Ascending aorta (tissue), 2 donors: ENCODE measurements around the gene ANKRD27. TPM values are rescaled to one million over a fixed set of nuclear protein-coding genes. Genes with fewer than 3 reads are reported as not detected.
A peak's percentile ranks its signal among the peaks of the same experiment; 100 is the strongest.

Source experiments
- DNase-seq, 2 donors: peaks; one replicate each; pipeline ENCODE4 v3.0.0-alpha.2; 2019; ENCODE audit warnings: low spot score in 2 of 2
- H3K27ac ChIP-seq, 2 donors: fragments of 200-600 bp; sonication (generic); one replicate each; pipeline ENCODE4 v1.5.1; 2016 to 2017; ENCODE audit warnings: mild to moderate bottlenecking in 1 of 2
- H3K27me3 ChIP-seq: fragments of 200-600 bp; sonication (generic); one replicate; pipeline ENCODE4 v1.5.1; 2017
- H3K36me3 ChIP-seq, 2 donors: fragments of 200-600 bp; sonication (generic); one replicate each; pipeline ENCODE4 v1.5.1; 2016
- H3K4me1 ChIP-seq, 2 donors: fragments of 200-600 bp; sonication (generic); one replicate each; pipeline ENCODE4 v1.5.1; 2016 to 2017; ENCODE audit warnings: mild to moderate bottlenecking in 1 of 2
- H3K4me3 ChIP-seq, 2 donors: fragments of 200-600 bp; sonication (generic); one replicate each; pipeline ENCODE4 v1.5.1; 2016 to 2017; ENCODE audit warnings: mild to moderate bottlenecking in 1 of 2
- H3K9me3 ChIP-seq, 2 donors: fragments of 200-600 bp; sonication (generic); one replicate each; pipeline ENCODE4 v1.5.1; 2016
- intact Hi-C: fragments of 100-400 bp; cut with DNase I; formaldehyde crosslinking; loops from one replicate; pipeline ENCODE4 v1.15.1; 2023
- total RNA-seq: library from RNA; depleted of rRNA; stranded (reverse); fragments of >200 nt; gene quantifications from one replicate; pipeline ENCODE4 v1.1.0, GENCODE V29; 2016
- TF ChIP-seq, protein P1 (sequence below), 3 experiments: fragments of 200-600 bp in 2 of 3; fragments of 450-650 bp in 1 of 3; sonication (generic) in 2 of 3; IDR thresholded peaks; one replicate each; pipeline ENCODE4 v1.5.1; 2016 to 2019; ENCODE audit warnings: antibody characterized with exemption in 3 of 3, mild to moderate bottlenecking in 1 of 3, moderate library complexity in 1 of 3

The ANKRD27 gene
- total RNA-seq, 1 donor from 2014 or later: 17.3 TPM

DNA sequence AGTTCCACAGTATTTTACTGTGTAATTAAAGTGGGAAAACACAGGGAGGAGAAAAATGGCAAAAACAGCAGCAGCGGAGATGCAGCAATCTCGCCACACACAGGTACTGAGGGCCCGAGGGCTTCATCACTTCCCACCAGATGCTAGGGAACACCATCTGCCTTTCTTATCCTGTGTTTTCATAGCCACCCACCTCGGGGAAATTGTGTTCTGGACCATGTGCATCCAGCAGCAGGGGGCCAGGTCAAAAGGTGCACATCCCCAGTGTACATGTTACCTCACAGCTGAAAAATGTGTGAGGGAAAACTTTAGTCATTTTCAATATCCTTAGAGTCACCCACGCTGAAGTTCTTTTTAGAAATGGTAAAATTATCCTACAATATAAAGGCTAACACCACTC lies 63.8 kb downstream of the ANKRD27 start:
- peaks cover 70 to 71% of the 10 kb centered on the region in 2 donors for H3K36me3 ChIP-seq

DNA sequence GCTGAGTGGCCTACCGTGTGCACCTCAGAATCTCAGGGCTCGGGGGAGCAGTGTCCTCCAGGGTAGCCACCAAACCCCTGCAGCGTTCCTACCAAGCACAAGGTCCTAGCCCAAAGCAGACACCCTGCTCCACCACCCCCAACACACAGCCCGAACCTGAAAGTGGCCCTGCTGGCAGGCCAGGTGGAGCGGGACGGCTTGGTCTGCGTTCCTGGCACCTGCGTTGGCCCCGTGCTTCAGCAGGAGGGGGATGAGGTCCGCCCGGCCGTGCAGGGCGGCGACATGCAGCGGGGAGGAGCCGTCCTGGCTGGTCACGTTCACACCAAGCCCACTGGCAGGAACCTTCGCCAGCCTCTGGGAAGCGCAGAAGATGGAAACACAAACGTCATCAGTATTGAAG lies 67.5 kb downstream of the ANKRD27 start:
- intact Hi-C loops: no loop called here
- TF ChIP-seq, protein P1, sequence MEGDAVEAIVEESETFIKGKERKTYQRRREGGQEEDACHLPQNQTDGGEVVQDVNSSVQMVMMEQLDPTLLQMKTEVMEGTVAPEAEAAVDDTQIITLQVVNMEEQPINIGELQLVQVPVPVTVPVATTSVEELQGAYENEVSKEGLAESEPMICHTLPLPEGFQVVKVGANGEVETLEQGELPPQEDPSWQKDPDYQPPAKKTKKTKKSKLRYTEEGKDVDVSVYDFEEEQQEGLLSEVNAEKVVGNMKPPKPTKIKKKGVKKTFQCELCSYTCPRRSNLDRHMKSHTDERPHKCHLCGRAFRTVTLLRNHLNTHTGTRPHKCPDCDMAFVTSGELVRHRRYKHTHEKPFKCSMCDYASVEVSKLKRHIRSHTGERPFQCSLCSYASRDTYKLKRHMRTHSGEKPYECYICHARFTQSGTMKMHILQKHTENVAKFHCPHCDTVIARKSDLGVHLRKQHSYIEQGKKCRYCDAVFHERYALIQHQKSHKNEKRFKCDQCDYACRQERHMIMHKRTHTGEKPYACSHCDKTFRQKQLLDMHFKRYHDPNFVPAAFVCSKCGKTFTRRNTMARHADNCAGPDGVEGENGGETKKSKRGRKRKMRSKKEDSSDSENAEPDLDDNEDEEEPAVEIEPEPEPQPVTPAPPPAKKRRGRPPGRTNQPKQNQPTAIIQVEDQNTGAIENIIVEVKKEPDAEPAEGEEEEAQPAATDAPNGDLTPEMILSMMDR (IDR thresholded peaks at IDR 0.05): no peak
- Histone ChIP-seq H3K9me3 (no peaks in the 10 kb centered on the region), H3K4me3 (no peak overlapping the region), H3K27me3 (no peaks in the 10 kb centered on the region), H3K4me1 (no peaks in the 10 kb centered on the region), H3K27ac (no peak overlapping the region), H3K36me3 (peaks cover 64 to 71% of the 10 kb centered on the region in 2 donors)
- no peak for DNase-seq

More for the DNA sequence above, 63.8 kb downstream of the ANKRD27 start:
- H3K4me3 ChIP-seq: no peak overlapping the region
- no peaks in the 10 kb centered on the region for H3K4me1 ChIP-seq
- no peak for DNase-seq
- TF ChIP-seq, protein P1 (IDR thresholded peaks at IDR 0.05): no peak
- no peaks in the 10 kb centered on the region for H3K9me3 ChIP-seq
- intact Hi-C loops: no loop called here
- H3K27me3 ChIP-seq: no peaks in the 10 kb centered on the region
- no peak overlapping the region for H3K27ac ChIP-seq

DNA sequence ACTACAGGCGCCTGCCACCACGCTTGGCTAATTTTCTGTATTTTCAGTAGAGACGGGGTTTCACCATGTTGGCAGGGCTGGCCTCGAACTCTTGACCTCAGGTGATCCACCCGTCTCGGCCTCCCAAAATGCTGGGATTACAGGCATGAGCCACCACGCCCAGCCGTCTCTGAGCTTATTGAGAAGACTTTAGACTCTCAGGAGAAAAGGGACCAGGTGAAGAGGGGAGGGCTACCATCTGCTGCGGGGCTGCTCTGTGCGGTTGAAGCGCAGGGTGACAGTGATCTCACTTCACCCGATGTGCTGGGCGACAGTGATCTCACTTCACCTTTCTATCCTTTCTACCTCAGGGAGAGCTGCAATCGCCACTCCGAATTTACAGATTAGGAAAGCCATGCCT lies 68.7 kb downstream of the ANKRD27 start:
- TF ChIP-seq, protein P1 (IDR thresholded peaks at IDR 0.05): no peak
- DNase-seq: no peak
- H3K27me3 ChIP-seq: no peaks in the 10 kb centered on the region
- H3K27ac ChIP-seq: no peak overlapping the region
- no peak overlapping the region for H3K4me3 ChIP-seq
- no peaks in the 10 kb centered on the region for H3K4me1 ChIP-seq
- peaks cover 62 to 72% of the 10 kb centered on the region in 2 donors for H3K36me3 ChIP-seq
- H3K9me3 ChIP-seq: no peaks in the 10 kb centered on the region
- intact Hi-C loops: no loop called here

DNA sequence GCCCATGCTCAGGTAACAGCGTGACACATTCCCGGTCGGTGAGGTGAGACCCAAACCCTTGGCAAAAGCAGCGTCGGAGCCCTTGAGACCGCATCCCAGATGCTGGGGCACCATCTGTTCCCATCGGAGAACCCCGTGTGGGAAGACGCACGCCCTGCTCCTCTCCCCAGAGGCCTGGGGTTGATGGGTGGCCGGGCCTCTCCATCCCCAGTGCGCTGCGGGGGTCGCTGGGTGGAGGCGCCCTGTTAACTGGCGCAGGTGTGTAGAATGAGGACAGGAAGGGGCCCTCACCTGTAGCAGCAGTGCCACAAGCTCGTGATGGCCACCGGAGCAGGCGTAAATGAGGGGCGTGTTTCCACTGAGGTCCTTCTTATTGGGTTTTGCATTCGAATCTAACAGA lies 69.4 kb downstream of the ANKRD27 start:
- Histone ChIP-seq H3K4me1 (no peaks in the 10 kb centered on the region), H3K27ac (no peak overlapping the region), H3K9me3 (no peaks in the 10 kb centered on the region), H3K36me3 (peaks cover 62 to 80% of the 10 kb centered on the region in 2 donors), H3K4me3 (no peak overlapping the region), H3K27me3 (no peaks in the 10 kb centered on the region)
- TF ChIP-seq, protein P1 (IDR thresholded peaks at IDR 0.05): no peak
- intact Hi-C loops: no loop called here
- DNase-seq: no peak

DNA sequence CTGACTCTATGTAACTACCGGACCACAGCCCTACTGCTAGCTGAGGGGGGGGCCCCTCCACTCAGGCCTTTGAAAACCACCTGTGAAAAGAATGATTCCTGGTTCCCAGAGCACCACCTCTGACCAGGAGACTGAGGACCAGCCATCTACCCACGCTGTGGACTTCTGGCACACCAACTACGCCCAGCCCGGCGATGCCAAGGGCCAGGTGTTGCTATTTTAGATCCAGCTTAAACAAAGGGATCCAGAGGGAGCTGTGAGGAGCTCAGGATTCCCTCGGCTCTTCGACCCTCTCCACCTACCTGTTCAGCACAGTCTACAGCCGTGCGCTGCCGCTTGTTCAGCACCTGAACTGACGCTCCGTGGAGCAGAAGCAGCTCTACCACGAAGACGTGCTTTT lies 71.0 kb downstream of the ANKRD27 start:
- Histone ChIP-seq H3K27me3 (no peaks in the 10 kb centered on the region), H3K27ac (no peak overlapping the region), H3K4me1 (no peaks in the 10 kb centered on the region), H3K9me3 (no peaks in the 10 kb centered on the region), H3K36me3 (peaks cover 71 to 84% of the 10 kb centered on the region in 2 donors), H3K4me3 (no peak overlapping the region)
- TF ChIP-seq, protein P1 (IDR thresholded peaks at IDR 0.05): no peak
- intact Hi-C loops: no loop called here
- DNase-seq: no peak

DNA sequence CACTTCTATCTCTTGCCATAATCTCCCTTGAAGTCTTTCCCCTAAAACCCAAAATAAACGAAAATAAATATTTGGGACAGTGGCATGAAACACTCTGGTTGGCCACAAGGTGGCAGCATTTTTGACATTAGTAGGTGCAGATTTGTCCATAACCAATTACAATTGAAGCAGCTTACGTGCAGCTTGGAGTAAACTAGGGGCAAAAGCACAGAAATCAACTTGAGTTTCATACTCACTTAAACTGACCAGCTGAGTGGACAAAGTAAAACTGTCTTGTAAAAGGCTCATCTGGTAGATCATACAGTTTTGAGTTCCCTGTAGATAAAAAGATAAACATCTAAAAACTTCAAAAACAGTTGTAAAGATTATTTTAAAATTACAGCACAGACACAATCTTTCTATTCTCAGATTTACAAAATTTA lies 75.2 kb downstream of the ANKRD27 start:
- Histone ChIP-seq H3K4me1 (no peaks in the 10 kb centered on the region), H3K27ac (no peak overlapping the region), H3K4me3 (no peak overlapping the region), H3K9me3 (no peaks in the 10 kb centered on the region), H3K27me3 (no peaks in the 10 kb centered on the region), H3K36me3 (peaks cover 67 to 88% of the 10 kb centered on the region in 2 donors)
- intact Hi-C loops: loop anchor here (5.0 kb wide), 1 partner anchor 73 kb away; no protein-coding TSS in a partner anchor
- no peak for DNase-seq
- TF ChIP-seq, protein P1 (IDR thresholded peaks at IDR 0.05): peak; percentile 35 to 74 (median 66)
